OCI-LY1 (cell line): ENCODE measurements around the gene GID4.

ENCODE experiments used
- EZH2 ChIP-seq: fragments of 200-600 bp; sonication (generic), shearing (Covaris generic); IDR thresholded peaks from 2 replicates; pipeline ENCODE4 v1.8.0; 2017; ENCODE audit warnings: borderline replicate concordance, mixed run types, mild to moderate bottlenecking, antibody characterized with exemption, low read length, moderate library complexity, mixed read lengths
- TF ChIP-seq, protein P1 (sequence below): fragments of 200-600 bp; sonication (generic), shearing (Covaris generic); IDR thresholded peaks from 2 replicates; pipeline ENCODE4 v1.5.1; 2017; ENCODE audit warnings: mild to moderate bottlenecking, antibody characterized with exemption, low read length, moderate library complexity, mixed read lengths

- TF ChIP-seq, protein P1, sequence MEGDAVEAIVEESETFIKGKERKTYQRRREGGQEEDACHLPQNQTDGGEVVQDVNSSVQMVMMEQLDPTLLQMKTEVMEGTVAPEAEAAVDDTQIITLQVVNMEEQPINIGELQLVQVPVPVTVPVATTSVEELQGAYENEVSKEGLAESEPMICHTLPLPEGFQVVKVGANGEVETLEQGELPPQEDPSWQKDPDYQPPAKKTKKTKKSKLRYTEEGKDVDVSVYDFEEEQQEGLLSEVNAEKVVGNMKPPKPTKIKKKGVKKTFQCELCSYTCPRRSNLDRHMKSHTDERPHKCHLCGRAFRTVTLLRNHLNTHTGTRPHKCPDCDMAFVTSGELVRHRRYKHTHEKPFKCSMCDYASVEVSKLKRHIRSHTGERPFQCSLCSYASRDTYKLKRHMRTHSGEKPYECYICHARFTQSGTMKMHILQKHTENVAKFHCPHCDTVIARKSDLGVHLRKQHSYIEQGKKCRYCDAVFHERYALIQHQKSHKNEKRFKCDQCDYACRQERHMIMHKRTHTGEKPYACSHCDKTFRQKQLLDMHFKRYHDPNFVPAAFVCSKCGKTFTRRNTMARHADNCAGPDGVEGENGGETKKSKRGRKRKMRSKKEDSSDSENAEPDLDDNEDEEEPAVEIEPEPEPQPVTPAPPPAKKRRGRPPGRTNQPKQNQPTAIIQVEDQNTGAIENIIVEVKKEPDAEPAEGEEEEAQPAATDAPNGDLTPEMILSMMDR, result no peak
- TF ChIP-seq EZH2, result no peak
These were observed 68.8 kb downstream of the GID4 start for GRCh38 chr17:18107971-18108370.
